HepG2 (cell line): ENCODE data around the gene TRIM8. TPM values are rescaled to one million over a fixed set of nuclear protein-coding genes. Genes with fewer than 3 reads are reported as not detected.

Source experiments
- BRF2 ChIP-seq: sonication (generic); formaldehyde crosslinking; IDR thresholded peaks from 2 replicates; pipeline ENCODE4 v1.8.1; 2022; ENCODE audit warnings: mild to moderate bottlenecking, missing genetic modification reagents
- CBFB ChIP-seq: sonication (generic); formaldehyde crosslinking; IDR thresholded peaks from 2 replicates; pipeline ENCODE4 v1.4.0; 2020; ENCODE audit warnings: missing genetic modification reagents
- CCDC6 ChIP-seq: sonication (generic); formaldehyde crosslinking; IDR thresholded peaks from 2 replicates; pipeline ENCODE4 v1.8.1; 2022; ENCODE audit warnings: mild to moderate bottlenecking, missing genetic modification reagents, moderate library complexity
- CENPT ChIP-seq: sonication (generic); formaldehyde crosslinking; IDR thresholded peaks from 2 replicates; pipeline ENCODE4 v1.8.0; 2022; ENCODE audit warnings: low read depth, mild to moderate bottlenecking, moderate library complexity, missing genetic modification reagents
- CREBL2 ChIP-seq: sonication (generic); formaldehyde crosslinking; IDR thresholded peaks from 2 replicates; pipeline ENCODE4 v1.8.1; 2023; ENCODE audit warnings: missing genetic modification reagents, mild to moderate bottlenecking, borderline replicate concordance
- DMTF1 ChIP-seq: sonication (generic); formaldehyde crosslinking; IDR thresholded peaks from 2 replicates; pipeline ENCODE4 v1.4.0; 2020; ENCODE audit warnings: mild to moderate bottlenecking, missing genetic modification reagents
- FOXJ3 ChIP-seq: sonication (generic); formaldehyde crosslinking; IDR thresholded peaks from 2 replicates; pipeline ENCODE4 v1.4.0; 2020; ENCODE audit warnings: missing genetic modification reagents, mild to moderate bottlenecking, borderline replicate concordance
- GZF1 ChIP-seq: sonication (generic); formaldehyde crosslinking; IDR thresholded peaks from 2 replicates; pipeline ENCODE4 v1.5.1; 2020; ENCODE audit warnings: mild to moderate bottlenecking, missing genetic modification reagents
- HDAC2 ChIP-seq: sonication (generic); formaldehyde crosslinking; IDR thresholded peaks from 2 replicates; pipeline ENCODE4 v1.4.0; 2020; ENCODE audit warnings: missing genetic modification reagents
- ISL2 ChIP-seq: sonication (generic); formaldehyde crosslinking; IDR thresholded peaks from 2 replicates; pipeline ENCODE4 v1.5.0; 2020; ENCODE audit warnings: missing genetic modification reagents
- MAFK ChIP-seq, 2 experiments: IDR thresholded peaks in 1 of 2; conservative IDR thresholded peaks in 1 of 2; 2 replicates each; pipeline ENCODE4 v1.6.1; 2011; ENCODE audit warnings: improper control_type of control experiment in 2 of 2, low read length in 2 of 2
- MIER3 ChIP-seq: IDR thresholded peaks from 2 replicates; pipeline ENCODE4 v1.6.1; 2016; ENCODE audit warnings: missing compliant biosample characterization, borderline replicate concordance
- PATZ1 ChIP-seq: sonication (generic); formaldehyde crosslinking; IDR thresholded peaks from 2 replicates; pipeline ENCODE4 v1.4.0; 2020; ENCODE audit warnings: missing genetic modification reagents
- POGK ChIP-seq: sonication (generic); formaldehyde crosslinking; conservative IDR thresholded peaks from 2 replicates; pipeline ENCODE4 v1.8.0; 2022; ENCODE audit warnings: mild to moderate bottlenecking, moderate library complexity, missing genetic modification reagents
- POLR2A ChIP-seq, 2 experiments: IDR thresholded peaks; 2 replicates each; pipeline ENCODE4 v1.6.1; 2011; ENCODE audit warnings: low read depth in 2 of 2, low read length in 2 of 2, mild to moderate bottlenecking in 1 of 2, moderate library complexity in 1 of 2; ENCODE audit not compliant: insufficient read depth in 1 of 2
- SSRP1 ChIP-seq: IDR thresholded peaks from 2 replicates; pipeline ENCODE4 v1.6.1; 2016; ENCODE audit warnings: control low read depth
- TFDP1 ChIP-seq: IDR thresholded peaks from 2 replicates; pipeline ENCODE4 v1.6.1; 2016; ENCODE audit warnings: missing compliant biosample characterization, missing genetic modification reagents, borderline replicate concordance
- ZKSCAN5 ChIP-seq: sonication (generic); formaldehyde crosslinking; IDR thresholded peaks from 2 replicates; pipeline ENCODE4 v1.5.1; 2020; ENCODE audit warnings: mild to moderate bottlenecking, missing genetic modification reagents
- ZMAT5 ChIP-seq: sonication (generic); formaldehyde crosslinking; IDR thresholded peaks from 2 replicates; pipeline ENCODE4 v1.5.0; 2020; ENCODE audit warnings: mild to moderate bottlenecking, low read depth, missing genetic modification reagents, borderline replicate concordance
- ZNF121 ChIP-seq: sonication (generic); formaldehyde crosslinking; IDR thresholded peaks from 2 replicates; pipeline ENCODE4 v1.5.0; 2020; ENCODE audit warnings: mild to moderate bottlenecking, missing genetic modification reagents
- ZNF251 ChIP-seq: sonication (generic); formaldehyde crosslinking; IDR thresholded peaks from 2 replicates; pipeline ENCODE4 v1.9.0; 2021; ENCODE audit warnings: mild to moderate bottlenecking, missing genetic modification reagents
- ZNF274 ChIP-seq: sonication (generic); formaldehyde crosslinking; IDR thresholded peaks from 2 replicates; pipeline ENCODE4 v1.5.1; 2020; ENCODE audit warnings: mild to moderate bottlenecking, missing genetic modification reagents
- ZNF382 ChIP-seq: sonication (generic); formaldehyde crosslinking; IDR thresholded peaks from 2 replicates; pipeline ENCODE4 v1.5.0; 2020; ENCODE audit warnings: missing genetic modification reagents, mild to moderate bottlenecking, borderline replicate concordance
- polyA plus RNA-seq, 8 experiments: library from polyadenylated mRNA; depleted of rRNA in 3 of 8; stranded (reverse) in 7 of 8; unstranded in 1 of 8; fragments of >200 nt; fragmentation: Illumina TruSeq in 4 of 8; extraction: Trizol in 4 of 8; gene quantifications; 2 replicates each; pipeline versions ENCODE4 v1.2.1 to v1.2.3, GENCODE V29; 2011 to 2016; ENCODE audit warnings: low read depth in 4 of 8, missing spikeins in 1 of 8, mixed read lengths in 1 of 8; ENCODE audit not compliant: insufficient read depth in 1 of 8
- total RNA-seq, 5 experiments: library from RNA; depleted of rRNA; stranded (reverse); fragments of >200 nt; fragmentation: Illumina TruSeq; extraction: Trizol; gene quantifications; 2 replicates each; pipeline ENCODE4 v1.2.3, GENCODE V29; 2016; ENCODE audit warnings: low read depth in 1 of 5

The TRIM8 gene
- total and polyA plus RNA-seq, 2 of the 13 experiments (the other 11 are each of a cell fraction or from before 2014, with no cell fraction given), result 38.9 to 66.5 TPM

- TF ChIP-seq PATZ1 (CRISPR knock-in tag) (peak; percentile 56), CCDC6 (CRISPR knock-in tag) (no peak), DMTF1 (CRISPR knock-in tag) (no peak), HDAC2 (CRISPR knock-in tag) (no peak; the same call in 1 of the 2 replicates), POGK (CRISPR knock-in tag) (no peak), ZKSCAN5 (CRISPR knock-in tag) (no peak), GZF1 (CRISPR knock-in tag) (no peak), SSRP1 (CRISPR knock-in tag) (no peak), ISL2 (CRISPR knock-in tag) (no peak), CENPT (CRISPR knock-in tag) (no peak), CBFB (CRISPR knock-in tag) (no peak), POLR2A (IDR thresholded peaks at IDR 0.05; ENCODE audit: insufficient read depth in 1 of 2, low read depth in 2 of 2, low read length in 2 of 2) (peak in 1 of 2 experiments; percentile 48; a peak in 2 of 4 replicates), BRF2 (CRISPR knock-in tag) (no peak), MIER3 (no peak), MAFK (conservative IDR thresholded peaks at IDR 0.05 in 1 of 2, IDR thresholded peaks at IDR 0.05 in 1 of 2; ENCODE audit: low read length in 2 of 2) (no peak), ZNF251 (CRISPR knock-in tag) (no peak), ZNF382 (CRISPR knock-in tag) (no peak), CREBL2 (CRISPR knock-in tag) (no peak), FOXJ3 (CRISPR knock-in tag) (peak; percentile 50), ZNF121 (no peak), ZNF274 (CRISPR knock-in tag) (no peak), ZMAT5 (CRISPR knock-in tag) (no peak), TFDP1 (CRISPR knock-in tag) (no peak)
These were observed 1.1 kb downstream of the TRIM8 start (continued) for GRCh38 chr10:102645388-102645740.
